ENCODE data around the gene CSNK2A3.

Gene CSNK2A3

DNA sequence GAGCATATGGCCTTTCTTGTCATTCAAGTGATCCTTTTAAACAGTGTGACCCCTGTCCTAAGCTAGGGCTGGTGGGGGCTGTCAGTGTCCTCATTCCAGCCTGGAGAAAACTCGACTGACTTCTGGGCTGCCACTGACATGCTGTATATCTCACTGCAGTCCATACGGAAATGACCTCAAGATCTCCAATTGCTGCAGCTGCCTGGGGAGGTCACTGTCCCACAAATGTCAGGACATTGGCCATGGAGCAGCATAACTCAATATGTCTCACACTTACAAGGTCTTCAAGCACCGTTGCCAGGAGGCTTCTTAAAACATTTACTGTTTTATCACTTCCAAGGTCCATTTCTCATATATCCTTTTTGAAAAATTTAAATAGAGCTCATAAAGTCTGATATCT, 27.8 kb upstream of the CSNK2A3 start:
- TF ChIP-seq, protein P1, sequence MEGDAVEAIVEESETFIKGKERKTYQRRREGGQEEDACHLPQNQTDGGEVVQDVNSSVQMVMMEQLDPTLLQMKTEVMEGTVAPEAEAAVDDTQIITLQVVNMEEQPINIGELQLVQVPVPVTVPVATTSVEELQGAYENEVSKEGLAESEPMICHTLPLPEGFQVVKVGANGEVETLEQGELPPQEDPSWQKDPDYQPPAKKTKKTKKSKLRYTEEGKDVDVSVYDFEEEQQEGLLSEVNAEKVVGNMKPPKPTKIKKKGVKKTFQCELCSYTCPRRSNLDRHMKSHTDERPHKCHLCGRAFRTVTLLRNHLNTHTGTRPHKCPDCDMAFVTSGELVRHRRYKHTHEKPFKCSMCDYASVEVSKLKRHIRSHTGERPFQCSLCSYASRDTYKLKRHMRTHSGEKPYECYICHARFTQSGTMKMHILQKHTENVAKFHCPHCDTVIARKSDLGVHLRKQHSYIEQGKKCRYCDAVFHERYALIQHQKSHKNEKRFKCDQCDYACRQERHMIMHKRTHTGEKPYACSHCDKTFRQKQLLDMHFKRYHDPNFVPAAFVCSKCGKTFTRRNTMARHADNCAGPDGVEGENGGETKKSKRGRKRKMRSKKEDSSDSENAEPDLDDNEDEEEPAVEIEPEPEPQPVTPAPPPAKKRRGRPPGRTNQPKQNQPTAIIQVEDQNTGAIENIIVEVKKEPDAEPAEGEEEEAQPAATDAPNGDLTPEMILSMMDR (IDR thresholded peaks at IDR 0.05; ENCODE audit: control insufficient read depth, extremely low read depth, insufficient read depth), result no peak
- no peak for DNase-seq (ENCODE audit: low read depth)
- no peak overlapping the region for H3K4me3 ChIP-seq (ENCODE audit: low read depth, low read length)

DNA sequence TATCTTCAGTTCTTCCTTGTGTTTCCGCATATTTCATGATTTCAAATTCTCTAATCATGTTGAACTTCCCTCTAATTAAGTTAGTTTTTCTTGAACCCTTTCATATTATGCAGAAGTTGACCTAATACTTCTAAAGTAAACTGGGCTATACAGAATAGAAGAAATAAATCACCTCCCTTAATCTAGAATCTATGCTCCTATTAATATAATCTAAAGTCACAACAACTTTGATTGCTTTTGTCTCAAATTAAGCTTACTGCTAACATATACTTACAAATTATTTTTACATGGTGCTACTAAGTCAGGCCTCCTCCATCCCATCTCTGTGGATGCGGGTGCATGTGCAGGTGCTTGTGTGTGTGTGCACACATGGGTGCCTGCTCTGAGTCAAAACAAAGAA, 27.3 kb upstream of the CSNK2A3 start:
- TF ChIP-seq, protein P1 (IDR thresholded peaks at IDR 0.05; ENCODE audit: control insufficient read depth, extremely low read depth, insufficient read depth), result no peak
- no peak overlapping the region for H3K4me3 ChIP-seq (ENCODE audit: low read depth, low read length)
- DNase-seq (ENCODE audit: low read depth), result no peak

DNA sequence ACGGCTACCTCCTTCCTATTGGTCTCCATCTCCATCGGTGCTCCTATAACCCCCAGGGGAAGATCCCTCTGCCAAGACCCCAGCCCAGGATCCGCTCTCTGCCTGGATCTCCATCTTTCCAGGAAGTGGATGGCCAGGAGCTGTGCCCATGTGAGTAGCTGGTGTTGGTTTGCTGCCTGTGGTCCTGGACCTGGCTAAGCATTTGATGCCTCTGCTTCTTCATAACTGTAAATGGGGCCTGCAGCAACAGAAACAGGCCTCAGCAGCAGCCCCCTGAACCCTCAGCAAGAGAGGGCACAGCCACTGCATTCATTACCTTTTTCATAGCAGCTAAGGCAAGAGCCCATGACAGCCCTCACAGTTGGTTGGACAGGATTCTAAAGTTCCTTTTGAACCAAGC, 26.6 kb upstream of the CSNK2A3 start:
- TF ChIP-seq, protein P1 (IDR thresholded peaks at IDR 0.05; ENCODE audit: control insufficient read depth, extremely low read depth, insufficient read depth), result no peak
- no peak overlapping the region for H3K4me3 ChIP-seq (ENCODE audit: low read depth, low read length)
- DNase-seq (ENCODE audit: low read depth), result no peak

DNA sequence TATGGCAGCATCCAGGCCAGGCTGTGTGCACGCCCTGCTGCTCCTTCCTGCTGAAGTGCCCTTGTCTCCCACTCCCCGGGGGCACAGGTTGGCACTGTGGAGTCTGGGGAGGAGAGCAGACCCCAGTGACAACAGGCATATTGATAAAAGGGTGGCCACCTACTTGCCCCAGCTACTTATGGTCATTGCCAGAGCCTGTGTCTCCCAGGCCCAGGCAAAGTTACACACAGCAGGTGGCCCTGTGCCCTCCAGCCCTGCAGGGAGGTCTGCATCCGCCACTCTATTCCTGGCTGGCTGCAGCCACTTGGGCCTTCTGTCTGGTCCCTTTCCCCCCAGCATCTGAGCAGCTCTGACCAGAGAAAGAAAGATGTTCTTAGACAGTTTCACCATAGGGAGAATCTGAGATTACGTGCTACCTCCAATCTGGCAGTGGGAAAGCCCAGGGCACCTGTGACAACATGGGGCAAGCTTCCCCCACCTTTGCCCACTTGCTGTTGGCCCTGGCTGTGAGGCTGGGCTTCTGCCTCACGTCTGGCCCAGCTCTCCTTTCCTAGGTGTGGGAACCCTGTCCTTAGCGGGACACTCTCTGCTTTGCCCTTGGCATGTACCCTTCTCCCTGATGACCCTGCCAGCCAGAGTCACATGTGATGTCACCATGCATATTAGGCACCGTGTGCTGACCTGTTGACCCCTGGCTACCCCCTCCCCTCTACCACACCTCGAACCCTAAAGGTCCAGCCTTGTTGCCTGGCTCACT, 25.3 kb upstream of the CSNK2A3 start:
- DNase-seq (ENCODE audit: low read depth), result no peak
- TF ChIP-seq, protein P1 (IDR thresholded peaks at IDR 0.05; ENCODE audit: control insufficient read depth, extremely low read depth, insufficient read depth), result no peak
- no peak overlapping the region for H3K4me3 ChIP-seq (ENCODE audit: low read depth, low read length)

DNA sequence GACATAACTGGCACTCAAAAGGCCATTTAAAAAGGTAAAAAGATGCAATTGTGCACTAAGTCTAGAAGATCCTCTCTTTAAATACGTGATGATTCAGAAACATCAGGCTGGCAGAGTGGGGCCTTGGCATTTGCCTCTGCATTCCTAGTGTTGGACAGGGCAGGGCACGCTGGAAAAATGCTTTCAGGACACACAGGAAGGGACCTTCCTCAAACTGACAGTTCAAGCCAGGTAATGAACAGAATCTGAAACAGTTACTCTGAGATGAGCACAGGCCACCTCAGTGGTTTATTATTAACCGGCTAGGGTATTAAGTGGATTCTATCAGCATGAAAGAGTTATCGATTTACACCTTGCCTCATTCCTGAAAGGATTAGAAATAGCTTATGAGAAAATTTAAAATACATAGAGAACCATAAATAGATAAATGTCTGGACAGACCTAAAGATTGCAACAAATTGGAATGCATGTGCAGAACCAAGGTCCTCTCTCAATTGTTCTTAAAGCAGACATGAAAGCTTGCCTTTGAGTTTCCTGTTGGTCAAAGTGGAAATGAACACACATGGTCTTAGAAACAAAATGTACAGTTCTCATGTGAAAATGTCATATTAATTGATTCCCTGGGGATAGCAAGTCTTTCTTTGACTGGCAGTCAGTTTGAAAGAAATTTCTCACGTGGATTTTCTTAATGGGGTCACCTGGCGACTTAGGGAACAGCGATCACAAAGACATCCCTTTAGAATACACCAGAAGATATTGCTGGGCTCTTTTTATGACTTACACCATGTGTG, 21.5 kb upstream of the CSNK2A3 start:
- H3K4me3 ChIP-seq (ENCODE audit: low read depth, low read length), result no peak overlapping the region
- TF ChIP-seq, protein P1 (IDR thresholded peaks at IDR 0.05; ENCODE audit: control insufficient read depth, extremely low read depth, insufficient read depth), result no peak

DNA sequence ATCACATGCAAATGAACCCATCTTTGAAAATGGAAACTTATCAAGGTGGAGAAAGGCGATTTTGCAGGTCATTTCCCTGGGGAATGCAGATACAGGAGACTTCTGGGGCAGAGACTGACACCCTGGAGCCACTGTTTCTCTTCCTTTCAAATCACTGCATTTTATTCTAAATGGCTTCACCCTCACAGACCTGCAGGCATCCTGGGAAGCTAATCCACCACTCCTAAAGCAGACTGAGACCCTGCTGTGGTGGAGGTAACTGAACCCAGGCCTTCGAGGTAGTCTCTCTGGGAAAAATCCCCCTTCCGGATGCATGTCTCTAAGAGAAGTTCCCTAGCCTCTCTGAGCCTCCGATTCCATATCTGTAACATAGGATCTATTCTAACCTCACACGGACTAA, 20.9 kb upstream of the CSNK2A3 start:
- TF ChIP-seq, protein P1 (IDR thresholded peaks at IDR 0.05; ENCODE audit: control insufficient read depth, extremely low read depth, insufficient read depth), result no peak
- no peak overlapping the region for H3K4me3 ChIP-seq (ENCODE audit: low read depth, low read length)
- no peak for DNase-seq (ENCODE audit: low read depth)

More for the DNA sequence above, 21.5 kb upstream of the CSNK2A3 start:
- no peak for DNase-seq (ENCODE audit: low read depth)

All from LNCaP clone FGC (cell line).